PFSK-1 (cell line): ENCODE results near the gene IL1RAPL2.

Experiments used
- FOXP2 ChIP-seq: optimal IDR thresholded peaks from 2 replicates; pipeline ENCODE3; 2011; ENCODE audit warnings: borderline replicate concordance, control low read depth, inconsistent platforms; ENCODE audit not compliant: insufficient read depth; ENCODE audit errors: extremely low read length, extremely low read depth
- POLR2AphosphoS5 ChIP-seq: IDR thresholded peaks from 2 replicates; pipeline ENCODE4 v1.6.1; 2012; ENCODE audit warnings: low read depth, mild to moderate bottlenecking, control low read depth, low read length, moderate library complexity
- REST ChIP-seq, 2 experiments: IDR thresholded peaks; 2 replicates each; pipeline versions ENCODE4 v1.6.1 to v1.8.0; 2011 to 2012; ENCODE audit warnings: low read depth in 2 of 2, low read length in 2 of 2, control low read depth in 1 of 2, inconsistent platforms in 1 of 2, mild to moderate bottlenecking in 1 of 2, moderate library complexity in 1 of 2; ENCODE audit not compliant: insufficient read depth in 1 of 2
- SIN3A ChIP-seq: IDR thresholded peaks from 2 replicates; pipeline ENCODE4 v1.6.1; 2012; ENCODE audit warnings: mild to moderate bottlenecking, low read length, moderate library complexity, borderline replicate concordance; ENCODE audit not compliant: insufficient read depth
- TAF1 ChIP-seq: IDR thresholded peaks from 2 replicates; pipeline ENCODE4 v1.6.1; 2012; ENCODE audit warnings: low read length, control low read depth, borderline replicate concordance; ENCODE audit not compliant: insufficient read depth

The IL1RAPL2 gene

GRCh38 chrX:104968241-104968640 lies 402.2 kb downstream of the IL1RAPL2 start:
- TF ChIP-seq POLR2AphosphoS5 (no peak), REST (IDR thresholded peaks at IDR 0.05; ENCODE audit: insufficient read depth in 1 of 2, low read depth in 2 of 2, low read length in 2 of 2) (no peak), SIN3A (no peak), FOXP2 (no peak), TAF1 (no peak)

- TF ChIP-seq FOXP2: no peak
Observed at GRCh38 chrX:104972737-104973136, 406.7 kb downstream of the IL1RAPL2 start.

DNA sequence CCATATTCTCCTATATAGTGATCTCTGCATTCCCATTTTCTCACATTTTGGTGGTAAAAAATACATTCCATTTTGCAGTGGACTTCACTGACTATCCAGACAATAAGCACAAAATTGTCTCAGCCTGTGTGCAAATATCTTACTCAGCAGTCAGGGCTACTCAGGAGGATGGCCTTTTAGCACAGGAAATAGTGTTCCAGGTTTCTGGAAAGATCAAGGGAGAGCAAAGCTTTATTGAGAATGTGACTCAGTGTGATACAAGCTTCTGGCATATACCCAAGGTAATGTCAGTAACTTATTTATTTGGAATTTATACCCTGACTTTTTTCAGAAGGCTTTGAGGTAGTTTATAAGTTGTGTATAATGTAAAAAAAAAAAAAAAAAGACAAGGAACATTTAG lies 421.1 kb downstream of the IL1RAPL2 start:
- TF ChIP-seq REST (IDR thresholded peaks at IDR 0.05; ENCODE audit: insufficient read depth in 1 of 2, low read depth in 2 of 2, low read length in 2 of 2) (no peak), TAF1 (no peak), SIN3A (no peak), POLR2AphosphoS5 (no peak), FOXP2 (no peak)

GRCh38 chrX:104988038-104988437 lies 422.0 kb downstream of the IL1RAPL2 start:
- TF ChIP-seq FOXP2: no peak
- TF ChIP-seq POLR2AphosphoS5: no peak
- no peak for TF ChIP-seq REST (IDR thresholded peaks at IDR 0.05; ENCODE audit: insufficient read depth in 1 of 2, low read depth in 2 of 2, low read length in 2 of 2)
- no peak for TF ChIP-seq TAF1
- TF ChIP-seq SIN3A: no peak

DNA sequence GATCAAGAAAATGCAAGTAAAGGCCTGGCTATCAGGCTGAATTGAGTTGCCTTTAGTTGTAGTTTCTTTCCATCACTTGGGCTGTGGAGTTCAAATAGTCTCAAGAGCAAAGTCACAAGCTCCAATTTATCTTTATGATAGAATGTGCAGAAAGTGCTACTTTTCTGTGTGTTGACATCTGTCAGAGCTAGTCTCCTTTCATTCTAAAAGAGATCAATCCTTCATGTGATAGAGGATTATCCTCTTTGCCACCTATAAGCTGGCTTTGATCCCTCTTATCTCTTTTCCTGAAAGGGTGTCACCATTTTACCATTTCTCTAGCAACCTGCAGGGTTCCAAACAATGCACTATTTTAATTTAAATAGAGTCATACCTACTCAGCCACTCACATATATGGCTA lies 429.5 kb downstream of the IL1RAPL2 start:
- no peak for TF ChIP-seq SIN3A
- no peak for TF ChIP-seq POLR2AphosphoS5
- no peak for TF ChIP-seq TAF1
- no peak for TF ChIP-seq FOXP2
- TF ChIP-seq REST (IDR thresholded peaks at IDR 0.05; ENCODE audit: insufficient read depth in 1 of 2, low read depth in 2 of 2, low read length in 2 of 2): no peak
